Osteocyte (in vitro differentiated cells): ENCODE data around the gene PPP4R2. TPM values are rescaled to one million over a fixed set of nuclear protein-coding genes. Genes with fewer than 3 reads are reported as not detected.

Experiments used
- DNase-seq: peaks from one replicate; pipeline ENCODE4 v3.0.0; 2021; ENCODE audit warnings: mixed read lengths; ENCODE audit not compliant: unreplicated experiment; ENCODE audit errors: extremely low spot score
- H3K27ac Mint-ChIP-seq: one replicate; pipeline ENCODE4 v1.8.0; 2021; ENCODE audit warnings: mild to moderate bottlenecking, mixed read lengths; ENCODE audit not compliant: unreplicated experiment
- H3K27me3 Mint-ChIP-seq: one replicate; pipeline ENCODE4 v1.8.0; 2021; ENCODE audit warnings: mixed read lengths; ENCODE audit not compliant: unreplicated experiment
- H3K36me3 Mint-ChIP-seq: one replicate; pipeline ENCODE4 v1.8.0; 2021; ENCODE audit warnings: mixed read lengths; ENCODE audit not compliant: unreplicated experiment
- H3K4me1 Mint-ChIP-seq: one replicate; pipeline ENCODE4 v1.8.0; 2021; ENCODE audit warnings: mixed read lengths; ENCODE audit not compliant: unreplicated experiment
- H3K4me3 Mint-ChIP-seq: one replicate; pipeline ENCODE4 v1.8.0; 2021; ENCODE audit warnings: mild to moderate bottlenecking, moderate library complexity, mixed read lengths; ENCODE audit not compliant: unreplicated experiment
- H3K9me3 Mint-ChIP-seq: one replicate; pipeline ENCODE4 v1.8.0; 2021; ENCODE audit warnings: mixed read lengths; ENCODE audit not compliant: unreplicated experiment
- CTCF ChIP-seq: fragments of 200-600 bp; sonication (generic); IDR thresholded peaks from 2 replicates; pipeline ENCODE4 v1.5.0; 2021; ENCODE audit warnings: antibody characterized with exemption, mild to moderate bottlenecking, moderate library complexity
- total RNA-seq: library from RNA; stranded (reverse); gene quantifications from 2 replicates; pipeline ENCODE4 v1.2.1, GENCODE V29; 2021

Gene PPP4R2
- total RNA-seq, 1 donor from 2014 or later, result 61.6 TPM

DNA sequence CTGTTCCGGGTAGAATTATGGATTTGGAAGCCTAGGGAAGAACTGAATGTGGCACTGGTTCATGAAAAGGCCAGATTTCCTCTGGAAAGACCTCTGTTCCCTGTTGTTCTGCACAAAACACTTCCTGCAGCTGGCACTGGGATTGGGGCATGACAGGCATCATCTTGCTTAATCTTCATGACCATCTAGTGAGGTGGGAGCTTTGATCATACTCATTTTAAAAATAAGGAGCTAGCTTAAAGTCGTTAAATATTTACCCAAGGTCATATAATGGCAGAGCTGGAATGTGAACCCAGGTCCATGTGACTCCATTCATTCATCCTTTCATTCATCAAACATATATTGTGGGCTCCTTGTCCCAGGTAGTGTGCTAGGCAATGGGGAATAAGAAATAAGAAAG lies 105.3 kb downstream of the PPP4R2 start:
- no peak overlapping the region for H3K27ac Mint-ChIP-seq
- no peaks in the 10 kb centered on the region for H3K36me3 Mint-ChIP-seq
- no peaks in the 10 kb centered on the region for H3K4me1 Mint-ChIP-seq
- H3K4me3 Mint-ChIP-seq, result no peak overlapping the region
- H3K27me3 Mint-ChIP-seq, result peaks cover 21% of the 10 kb centered on the region
- TF ChIP-seq CTCF, result no peak
- no peak for DNase-seq
- no peaks in the 10 kb centered on the region for H3K9me3 Mint-ChIP-seq

DNA sequence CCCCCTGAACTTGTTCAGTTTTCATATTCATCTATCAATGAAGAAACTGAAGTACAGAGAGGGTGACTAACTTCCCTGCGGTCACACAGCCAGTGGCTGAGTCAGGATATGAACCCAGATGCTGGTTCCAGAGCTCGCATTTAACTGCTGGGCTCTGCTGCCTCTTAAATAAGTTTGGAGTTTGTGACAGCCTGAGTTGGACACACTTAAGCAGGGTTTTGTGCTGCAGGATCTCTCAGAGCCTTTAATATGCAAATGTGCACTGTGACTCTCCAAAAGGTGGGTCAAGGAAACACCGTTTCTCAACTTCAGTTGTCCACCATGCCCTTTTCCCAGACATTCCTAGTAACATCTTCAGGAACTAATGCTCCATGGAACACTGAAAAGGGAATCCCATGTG lies 110.6 kb downstream of the PPP4R2 start:
- no peaks in the 10 kb centered on the region for H3K4me1 Mint-ChIP-seq
- DNase-seq, result no peak
- no peak overlapping the region for H3K27ac Mint-ChIP-seq
- no peaks in the 10 kb centered on the region for H3K9me3 Mint-ChIP-seq
- peaks cover 43% of the 10 kb centered on the region for H3K27me3 Mint-ChIP-seq
- TF ChIP-seq CTCF, result no peak
- H3K4me3 Mint-ChIP-seq, result no peak overlapping the region
- H3K36me3 Mint-ChIP-seq, result no peaks in the 10 kb centered on the region

GRCh38 chr3:73107676-73108187 lies 111.1 kb downstream of the PPP4R2 start:
- Mint-ChIP-seq H3K4me1 (no peaks in the 10 kb centered on the region), H3K4me3 (no peak overlapping the region), H3K9me3 (no peaks in the 10 kb centered on the region), H3K36me3 (no peaks in the 10 kb centered on the region), H3K27ac (no peak overlapping the region), H3K27me3 (peaks cover 43% of the 10 kb centered on the region)
- no peak for TF ChIP-seq CTCF
- no peak for DNase-seq

DNA sequence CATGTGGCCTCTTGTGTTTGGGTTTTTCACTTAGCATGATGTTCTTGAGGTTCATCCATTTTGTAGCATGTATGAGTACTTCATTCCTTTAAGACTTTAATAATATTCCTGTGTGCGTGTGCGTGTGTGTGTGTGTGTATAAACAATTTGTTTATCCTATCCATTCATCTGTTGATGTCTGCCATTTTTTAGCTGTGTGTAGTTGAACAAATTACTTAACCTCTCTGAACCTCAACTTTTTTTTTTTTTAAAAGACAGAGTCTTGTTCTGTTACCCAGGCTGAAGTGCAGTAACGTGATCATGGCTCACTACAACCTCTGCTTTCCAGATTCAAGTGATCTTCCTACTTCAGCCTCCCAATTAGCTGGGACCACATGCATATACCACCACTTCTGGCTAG lies 112.1 kb downstream of the PPP4R2 start:
- peaks cover 43% of the 10 kb centered on the region for H3K27me3 Mint-ChIP-seq
- H3K36me3 Mint-ChIP-seq, result no peaks in the 10 kb centered on the region
- no peaks in the 10 kb centered on the region for H3K9me3 Mint-ChIP-seq
- no peak overlapping the region for H3K27ac Mint-ChIP-seq
- no peak overlapping the region for H3K4me3 Mint-ChIP-seq
- TF ChIP-seq CTCF, result no peak
- H3K4me1 Mint-ChIP-seq, result no peaks in the 10 kb centered on the region
- no peak for DNase-seq

- Mint-ChIP-seq H3K9me3 (no peaks in the 10 kb centered on the region), H3K27ac (no peak overlapping the region), H3K27me3 (peaks cover 46% of the 10 kb centered on the region), H3K4me3 (no peak overlapping the region), H3K36me3 (no peaks in the 10 kb centered on the region), H3K4me1 (no peaks in the 10 kb centered on the region)
- TF ChIP-seq CTCF, result no peak
- no peak for DNase-seq
Observed at GRCh38 chr3:73110530-73110929, 113.9 kb downstream of the PPP4R2 start.
